Uterus (tissue), 4 donors: ENCODE measurements around the gene CPA1. TPM values are rescaled to one million over a fixed set of nuclear protein-coding genes. Genes with fewer than 3 reads are reported as not detected.

Experiments used
- DNase-seq, 2 donors: peaks; one replicate each; pipeline ENCODE4 v3.0.0-alpha.2; 2019 to 2020
- H3K27ac ChIP-seq, 2 donors: fragments of 200-600 bp; sonication (generic); 1 replicate in 1 of 2; 2 replicates in 1 of 2; pipeline ENCODE4 v1.5.1; 2016 to 2018
- H3K27me3 ChIP-seq, 2 donors: fragments of 200-600 bp; sonication (generic); one replicate each; pipeline ENCODE4 v1.5.1; 2018 to 2019; ENCODE audit warnings: control low read depth in 1 of 2
- H3K36me3 ChIP-seq, 2 donors: fragments of 200-600 bp; sonication (generic); one replicate each; pipeline ENCODE4 v1.5.1; 2019; ENCODE audit warnings: control low read depth in 1 of 2
- H3K4me1 ChIP-seq, 2 donors: fragments of 200-600 bp; sonication (generic); one replicate each; pipeline ENCODE4 v1.5.1; 2018 to 2019; ENCODE audit warnings: control low read depth in 1 of 2
- H3K4me3 ChIP-seq, 2 donors: fragments of 200-600 bp; sonication (generic); 1 replicate in 1 of 2; 2 replicates in 1 of 2; pipeline ENCODE4 v1.5.1; 2018 to 2019; ENCODE audit warnings: mild to moderate bottlenecking in 1 of 2
- H3K9me3 ChIP-seq, 2 donors: fragments of 200-600 bp; sonication (generic); one replicate each; pipeline ENCODE4 v1.5.1; 2019; ENCODE audit warnings: control low read depth in 1 of 2
- CTCF ChIP-seq, 4 experiments: fragments of 200-600 bp in 2 of 4; fragments of 450-650 bp in 2 of 4; sonication (generic) in 2 of 4; IDR thresholded peaks; one replicate each; pipeline ENCODE4 v1.5.1; 2016 to 2019; ENCODE audit warnings: antibody characterized with exemption in 4 of 4, mild to moderate bottlenecking in 2 of 4, moderate library complexity in 1 of 4
- POLR2A ChIP-seq, 2 donors: fragments of 450-650 bp; IDR thresholded peaks; one replicate each; pipeline ENCODE4 v1.6.1; 2016; ENCODE audit warnings: antibody characterized with exemption in 2 of 2, mild to moderate bottlenecking in 1 of 2, moderate library complexity in 1 of 2
- intact Hi-C: fragments of 100-400 bp; cut with DNase I; formaldehyde crosslinking; loops from one replicate; pipeline ENCODE4 v1.15.1; 2023; ENCODE audit warnings: low total_unique reads
- total RNA-seq, 4 donors: library from RNA; depleted of rRNA in 3 of 4; stranded (reverse); fragments of >200 nt in 3 of 4; gene quantifications; one replicate each; pipeline versions ENCODE4 v1.1.0 to v1.2.4, GENCODE V29; 2014 to 2023
- donor health status: DM: yes; HTN: yes; CAD: no.

The CPA1 gene
- total RNA-seq, 4 donors from 2014 or later = 0.46 to 3.8 TPM; not detected in 2

GRCh38 chr7:130337410-130337971, 42.8 kb upstream of the CPA1 start:
- no peaks in the 10 kb centered on the region for H3K4me1 ChIP-seq
- no peak overlapping the region for H3K27ac ChIP-seq
- TF ChIP-seq POLR2A (IDR thresholded peaks at IDR 0.05) (no peak), CTCF (IDR thresholded peaks at IDR 0.05) (no peak)
- H3K27me3 ChIP-seq = no peaks in the 10 kb centered on the region
- intact Hi-C loops = no loop called here
- no peak for DNase-seq
- no peak overlapping the region for H3K4me3 ChIP-seq
- H3K9me3 ChIP-seq = no peaks in the 10 kb centered on the region
- no peaks in the 10 kb centered on the region for H3K36me3 ChIP-seq

DNA sequence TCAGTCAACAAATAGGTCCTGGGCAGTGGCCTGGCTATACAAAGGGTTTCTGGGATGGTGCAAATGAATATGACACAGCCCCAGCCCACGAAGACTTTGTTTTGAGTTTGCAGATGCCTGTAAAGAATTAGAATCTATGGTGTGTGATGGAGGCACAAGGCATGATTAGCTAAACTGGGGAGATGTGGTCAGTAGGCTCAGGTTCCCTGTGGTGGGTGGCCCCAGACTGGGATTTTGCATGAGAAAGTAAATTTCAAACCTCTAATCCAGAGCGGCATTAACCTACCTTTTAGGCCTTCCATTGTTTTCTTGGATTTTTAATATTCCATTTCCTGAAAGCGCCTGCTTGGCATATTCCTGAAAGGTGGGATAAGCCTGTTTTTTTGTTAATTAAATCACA, 42.1 kb upstream of the CPA1 start:
- Histone ChIP-seq H3K4me3 (no peak overlapping the region), H3K27me3 (no peaks in the 10 kb centered on the region), H3K4me1 (no peaks in the 10 kb centered on the region), H3K36me3 (no peaks in the 10 kb centered on the region), H3K27ac (no peak overlapping the region), H3K9me3 (no peaks in the 10 kb centered on the region)
- TF ChIP-seq POLR2A (IDR thresholded peaks at IDR 0.05) (no peak), CTCF (IDR thresholded peaks at IDR 0.05) (no peak)
- no peak for DNase-seq
- intact Hi-C loops = no loop called here

DNA sequence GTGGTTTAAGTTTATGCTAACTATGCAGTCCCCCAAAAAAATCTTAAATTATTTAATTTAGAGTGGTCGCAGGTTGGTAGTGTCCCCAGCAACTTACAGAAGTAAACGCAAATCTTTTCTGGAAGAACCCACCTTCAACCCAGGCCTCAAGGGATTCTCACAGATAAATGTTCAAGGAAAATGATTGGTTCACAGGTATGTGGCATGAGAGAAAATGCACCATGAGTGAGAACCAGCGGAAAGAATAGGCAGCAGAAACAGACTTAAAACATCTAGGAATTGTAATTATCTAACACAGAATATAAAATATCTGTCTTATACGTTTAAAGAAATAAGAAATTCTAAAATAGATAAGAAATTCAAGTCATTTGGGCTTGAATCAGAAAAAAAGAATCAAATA, 38.4 kb upstream of the CPA1 start:
- H3K36me3 ChIP-seq = no peaks in the 10 kb centered on the region
- no peak overlapping the region for H3K4me3 ChIP-seq
- intact Hi-C loops = no loop called here
- no peaks in the 10 kb centered on the region for H3K9me3 ChIP-seq
- DNase-seq = no peak
- H3K4me1 ChIP-seq = no peaks in the 10 kb centered on the region
- H3K27me3 ChIP-seq = no peaks in the 10 kb centered on the region
- TF ChIP-seq CTCF (IDR thresholded peaks at IDR 0.05) (no peak), POLR2A (IDR thresholded peaks at IDR 0.05) (no peak)
- no peak overlapping the region for H3K27ac ChIP-seq

DNA sequence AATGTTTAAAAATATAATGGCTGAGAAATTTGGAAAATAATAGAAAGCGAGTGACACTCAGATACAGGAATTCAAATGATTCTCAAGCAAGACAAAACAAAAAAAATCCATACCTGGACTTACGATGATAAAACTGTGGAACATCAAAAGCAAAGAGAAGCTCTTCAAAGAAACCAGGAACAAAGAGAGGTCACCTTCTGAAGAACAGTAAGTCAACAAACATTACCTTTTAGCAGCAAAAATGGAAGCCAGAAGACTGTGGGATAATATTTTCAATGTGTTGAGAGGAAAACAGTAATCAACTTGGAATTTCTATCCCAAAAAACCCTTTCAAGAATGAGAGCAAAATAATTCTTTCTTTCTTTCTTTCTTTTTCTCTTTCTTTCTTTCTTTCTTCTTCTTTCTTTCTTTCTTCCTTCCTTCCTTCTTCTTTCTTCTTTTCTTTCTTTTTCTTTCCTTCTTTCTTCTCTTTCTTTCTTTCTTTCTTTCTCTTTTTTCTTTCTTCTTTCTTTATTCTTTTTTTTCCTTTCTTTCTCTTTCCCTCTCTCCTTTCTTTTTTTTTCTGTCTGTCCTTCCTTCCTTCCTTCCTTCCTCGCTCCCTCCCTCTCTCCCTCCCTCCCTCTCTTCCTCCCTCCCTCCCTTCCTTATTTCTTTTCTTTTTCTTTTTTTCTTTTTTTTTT, 37.5 kb upstream of the CPA1 start:
- DNase-seq = no peak
- Histone ChIP-seq H3K36me3 (no peaks in the 10 kb centered on the region), H3K4me1 (no peaks in the 10 kb centered on the region), H3K4me3 (no peak overlapping the region), H3K27me3 (no peaks in the 10 kb centered on the region), H3K27ac (no peak overlapping the region), H3K9me3 (no peaks in the 10 kb centered on the region)
- no peak for TF ChIP-seq POLR2A (IDR thresholded peaks at IDR 0.05)
- no peak for TF ChIP-seq CTCF (IDR thresholded peaks at IDR 0.05)
- intact Hi-C loops = no loop called here

GRCh38 chr7:130344271-130344866, 35.9 kb upstream of the CPA1 start, which contains the start of gene CPA5:
Gene CPA5 (plus strand): TSS chr7:130344816. CDS start chr7:130346486, 1,670 bp downstream.
- no peaks in the 10 kb centered on the region for H3K27me3 ChIP-seq
- no peaks in the 10 kb centered on the region for H3K9me3 ChIP-seq
- DNase-seq = no peak
- intact Hi-C loops = no loop called here
- no peak within 1 kb of the TSS for H3K27ac ChIP-seq
- H3K4me3 ChIP-seq = peak within 1 kb of the TSS in 1 of 2 donors; percentile 9
- H3K4me1 ChIP-seq = no peaks in the 10 kb centered on the region
- no peak for TF ChIP-seq POLR2A (IDR thresholded peaks at IDR 0.05)
- no peak for TF ChIP-seq CTCF (IDR thresholded peaks at IDR 0.05)
- H3K36me3 ChIP-seq = no peaks in the 10 kb centered on the region
